Adrenal gland (tissue), 12 donors: Measurements from ENCODE around the gene PCSK6. TPM values are rescaled to one million over a fixed set of nuclear protein-coding genes. Genes with fewer than 3 reads are reported as not detected.
A peak's percentile ranks its signal among the peaks of the same experiment; 100 is the strongest.
"Not testable (repeated sequence)": the region's sequence is repeated elsewhere in the genome, so short reads cannot be mapped to it uniquely, and the experiment has no call there.

Source experiments
- DNase-seq, 7 donors: peaks; one replicate each; pipeline ENCODE4 v3.0.0-alpha.2; 2019 to 2020
- H3K27ac ChIP-seq, 5 donors: fragments of 200-600 bp; sonication (generic) in 4 of 5; 1 replicate in 3 of 5; 2 replicates in 2 of 5; pipeline versions ENCODE4 v1.5.1 to v1.8.0; 2016 to 2020; ENCODE audit warnings: mild to moderate bottlenecking in 1 of 5
- H3K27me3 ChIP-seq: fragments of 200-600 bp; 2 replicates; pipeline ENCODE4 v1.8.0; 2021
- H3K36me3 ChIP-seq, 2 donors: fragments of 200-600 bp; replicated peaks in 1 of 2; 1 replicate in 1 of 2; 2 replicates in 1 of 2; pipeline versions ENCODE4 v1.5.1 to v1.8.0; 2018 to 2022
- H3K4me1 ChIP-seq, 2 donors: fragments of 200-600 bp; replicated peaks in 1 of 2; 1 replicate in 1 of 2; 2 replicates in 1 of 2; pipeline versions ENCODE4 v1.5.1 to v1.8.0; 2018 to 2021
- H3K4me3 ChIP-seq, 4 donors: fragments of 200-600 bp; sonication (generic) in 3 of 4; one replicate each; pipeline ENCODE4 v1.5.1; 2016 to 2018
- H3K9me3 ChIP-seq, 3 donors: fragments of 200-600 bp; sonication (generic) in 1 of 3; replicated peaks in 1 of 3; 1 replicate in 2 of 3; 2 replicates in 1 of 3; pipeline versions ENCODE4 v1.5.1 to v1.8.0; 2016 to 2021
- POLR2A ChIP-seq, 2 donors: fragments of 450-650 bp; IDR thresholded peaks; one replicate each; pipeline ENCODE4 v1.6.1; 2017; ENCODE audit warnings: antibody characterized with exemption in 2 of 2, mild to moderate bottlenecking in 2 of 2, moderate library complexity in 1 of 2
- WGBS, 4 donors: extraction: QIAGEN DNeasy Blood & Tissue Kit in 2 of 4; methylation state at CpG; one replicate each; pipeline versions ENCODE4 v1.1.5 to v1.1.7; 2013 to 2017; 5-methylcytosine and 5-hydroxymethylcytosine counted together
- intact Hi-C, 2 donors: fragments of 100-400 bp; cut with DNase I; formaldehyde crosslinking; loops; one replicate each; pipeline versions ENCODE4 v1.14.1 to v1.15.0; 2022 to 2023
- polyA plus RNA-seq, 3 donors: library from polyadenylated mRNA; stranded (reverse); fragments of 200-250 nt in 2 of 3; fragments of 350-450 nt in 1 of 3; fragmentation: Illumina TruSeq in 1 of 3; extraction: RNeasy Lipid Tissue Mini Kit (QIAGEN cat#74804) in 1 of 3; gene quantifications; one replicate each; pipeline ENCODE4 v1.2.3, GENCODE V29; 2013 to 2014
- total RNA-seq, 9 donors: library from RNA; depleted of rRNA in 4 of 9; stranded (reverse); fragments of >200 nt in 4 of 9; fragments of 120-200 nt in 1 of 9; fragmentation: NEBNext Ultra II Directional in 1 of 9; extraction: Animal tissue kit (Norgen Biotek cat#: 25700) in 1 of 9; gene quantifications; one replicate each; pipeline versions ENCODE4 v1.1.0 to v1.2.4, GENCODE V29; 2013 to 2023
- TF ChIP-seq, protein P1 (sequence below), 6 experiments: fragments of 450-650 bp in 4 of 6; fragments of 200-600 bp in 2 of 6; sonication (generic) in 1 of 6; IDR thresholded peaks; 1 replicate in 5 of 6; 2 replicates in 1 of 6; pipeline versions ENCODE4 v1.5.1 to v1.8.0; 2016 to 2021; ENCODE audit warnings: antibody characterized with exemption in 6 of 6, mild to moderate bottlenecking in 2 of 6, moderate library complexity in 1 of 6
- donor health status: healthy with polysubstance abuse.
- donor health status: Bipolar disorder and iron deficiency.
- donor health status: DM: yes; HTN: yes; CAD: no.
- donor health status: DM: no; HTN: no; CAD: no.
- donor health status: DM: no; HTN: no; CAD: no.
- donor health status: DM: yes; HTN: yes; CAD: no.

Gene PCSK6
- total and polyA plus RNA-seq, 12 donors, result 0.88 to 53.0 (median 5.6) TPM

DNA sequence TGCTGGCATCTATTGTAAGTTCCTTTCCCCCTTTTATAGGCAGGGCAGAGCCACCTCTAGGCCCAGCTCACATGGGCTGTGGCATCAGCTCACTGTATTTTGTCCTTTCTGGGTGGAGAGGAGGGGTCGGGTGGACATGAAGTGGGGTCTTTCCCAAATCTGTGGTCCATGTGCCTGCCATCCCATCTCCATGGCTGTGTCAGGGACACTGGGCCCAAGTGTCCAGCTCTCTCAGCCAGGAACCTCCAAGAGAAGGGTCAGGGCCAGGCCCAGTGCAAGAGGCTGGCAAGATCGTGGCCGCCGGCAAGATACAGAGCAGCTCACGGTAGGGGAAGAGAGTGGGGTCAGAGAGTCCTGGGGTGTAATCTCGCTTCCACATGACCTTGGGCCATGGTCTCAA lies 85.3 kb downstream of the PCSK6 start:
- Histone ChIP-seq H3K27ac (no peak overlapping the region), H3K4me3 (no peak overlapping the region), H3K4me1 (no peaks in the 10 kb centered on the region), H3K9me3 (no peaks in the 10 kb centered on the region), H3K27me3 (no peaks in the 10 kb centered on the region), H3K36me3 (no peaks in the 10 kb centered on the region)
- TF ChIP-seq POLR2A (IDR thresholded peaks at IDR 0.05), result no peak
- TF ChIP-seq, protein P1, sequence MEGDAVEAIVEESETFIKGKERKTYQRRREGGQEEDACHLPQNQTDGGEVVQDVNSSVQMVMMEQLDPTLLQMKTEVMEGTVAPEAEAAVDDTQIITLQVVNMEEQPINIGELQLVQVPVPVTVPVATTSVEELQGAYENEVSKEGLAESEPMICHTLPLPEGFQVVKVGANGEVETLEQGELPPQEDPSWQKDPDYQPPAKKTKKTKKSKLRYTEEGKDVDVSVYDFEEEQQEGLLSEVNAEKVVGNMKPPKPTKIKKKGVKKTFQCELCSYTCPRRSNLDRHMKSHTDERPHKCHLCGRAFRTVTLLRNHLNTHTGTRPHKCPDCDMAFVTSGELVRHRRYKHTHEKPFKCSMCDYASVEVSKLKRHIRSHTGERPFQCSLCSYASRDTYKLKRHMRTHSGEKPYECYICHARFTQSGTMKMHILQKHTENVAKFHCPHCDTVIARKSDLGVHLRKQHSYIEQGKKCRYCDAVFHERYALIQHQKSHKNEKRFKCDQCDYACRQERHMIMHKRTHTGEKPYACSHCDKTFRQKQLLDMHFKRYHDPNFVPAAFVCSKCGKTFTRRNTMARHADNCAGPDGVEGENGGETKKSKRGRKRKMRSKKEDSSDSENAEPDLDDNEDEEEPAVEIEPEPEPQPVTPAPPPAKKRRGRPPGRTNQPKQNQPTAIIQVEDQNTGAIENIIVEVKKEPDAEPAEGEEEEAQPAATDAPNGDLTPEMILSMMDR (IDR thresholded peaks at IDR 0.05), result no peak
- DNase-seq, result peak in 1 of 7 donors; percentile 30
- WGBS, 4 donors, result 88 to 96% (median 92%) methylated on average over 6 of the region's 6 CpGs
- intact Hi-C loops, result no loop called here

DNA sequence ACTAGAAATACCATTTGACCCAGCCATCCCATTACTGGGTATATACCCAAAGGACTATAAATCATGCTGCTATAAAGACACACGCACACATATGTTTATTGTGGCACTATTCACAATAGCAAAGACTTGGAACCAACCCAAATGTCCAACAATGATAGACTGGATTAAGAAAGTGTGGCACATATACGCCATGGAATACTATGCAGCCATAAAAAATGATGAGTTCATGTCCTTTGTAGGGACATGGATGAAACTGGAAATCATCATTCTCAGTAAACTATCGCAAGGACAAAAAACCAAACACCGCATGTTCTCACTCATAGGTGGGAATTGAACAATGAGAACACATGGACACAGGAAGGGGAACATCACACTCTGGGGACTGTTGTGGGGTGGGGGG lies 86.6 kb downstream of the PCSK6 start:
- DNase-seq, intact Hi-C loops, H3K36me3 ChIP-seq, H3K9me3 ChIP-seq, H3K4me3 ChIP-seq, H3K27me3 ChIP-seq, H3K4me1 ChIP-seq, H3K27ac ChIP-seq: not testable (repeated sequence)
- 74 to 100% (median 94%) methylated on average over 1 to 4 of the region's 4 CpGs for WGBS, 4 donors

DNA sequence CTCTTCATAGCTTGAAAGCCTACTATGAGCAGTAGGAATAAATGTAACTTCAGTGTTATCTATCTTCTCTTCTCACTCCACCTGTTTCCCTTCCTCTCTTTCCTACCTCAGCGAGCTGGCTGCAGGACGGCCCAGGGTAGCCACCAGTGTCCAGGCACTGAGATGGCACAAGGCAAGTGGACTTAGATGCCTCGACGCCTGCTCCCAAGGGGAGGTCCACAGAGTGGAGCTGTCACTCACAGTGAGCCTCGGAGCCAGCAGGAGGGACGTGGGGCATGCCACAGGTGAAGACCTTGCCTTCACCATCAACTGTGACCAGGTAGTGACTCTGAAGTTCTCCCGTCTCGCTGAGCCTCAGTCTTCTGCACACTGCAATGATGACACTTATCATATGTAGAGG lies 88.2 kb downstream of the PCSK6 start:
- H3K4me3 ChIP-seq, result no peak overlapping the region
- H3K27ac ChIP-seq, result no peak overlapping the region
- WGBS, 4 donors, result 87 to 96% (median 96%) methylated on average over 7 to 8 of the region's 8 CpGs
- H3K9me3 ChIP-seq, result no peaks in the 10 kb centered on the region
- H3K36me3 ChIP-seq, result no peaks in the 10 kb centered on the region
- TF ChIP-seq, protein P1 (IDR thresholded peaks at IDR 0.05), result no peak
- no peak for TF ChIP-seq POLR2A (IDR thresholded peaks at IDR 0.05)
- DNase-seq, result no peak
- intact Hi-C loops, result no loop called here
- H3K4me1 ChIP-seq, result no peaks in the 10 kb centered on the region
- H3K27me3 ChIP-seq, result no peaks in the 10 kb centered on the region

DNA sequence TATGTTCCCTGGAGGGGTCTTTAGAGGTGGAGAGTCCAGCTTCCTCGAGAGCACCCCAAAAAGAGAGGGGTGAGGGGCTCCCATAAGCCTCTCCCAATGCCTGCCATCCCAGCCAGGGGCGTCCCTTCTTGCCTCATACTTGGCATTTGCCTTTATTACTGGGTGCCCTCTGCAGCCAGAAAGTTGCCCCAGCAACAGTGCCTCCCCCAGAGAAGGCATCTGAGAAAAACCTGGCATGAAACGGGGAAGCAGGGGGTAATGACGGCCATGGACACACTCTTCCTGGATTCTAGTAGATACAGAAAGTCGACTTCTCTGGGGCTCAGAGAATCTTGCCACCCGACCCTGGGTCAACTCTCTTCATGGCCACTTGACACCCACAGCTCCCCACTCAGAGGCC lies 90.1 kb downstream of the PCSK6 start:
- no peak overlapping the region for H3K4me3 ChIP-seq
- no peaks in the 10 kb centered on the region for H3K9me3 ChIP-seq
- H3K27me3 ChIP-seq, result no peaks in the 10 kb centered on the region
- no peaks in the 10 kb centered on the region for H3K4me1 ChIP-seq
- H3K27ac ChIP-seq, result no peak overlapping the region
- H3K36me3 ChIP-seq, result no peaks in the 10 kb centered on the region
- peak in 1 of 7 donors; percentile 33 for DNase-seq
- WGBS, 4 donors, result 75 to 89% (median 87%) methylated on average over 6 of the region's 6 CpGs
- intact Hi-C loops, result no loop called here
- TF ChIP-seq, protein P1 (IDR thresholded peaks at IDR 0.05), result no peak
- no peak for TF ChIP-seq POLR2A (IDR thresholded peaks at IDR 0.05)

DNA sequence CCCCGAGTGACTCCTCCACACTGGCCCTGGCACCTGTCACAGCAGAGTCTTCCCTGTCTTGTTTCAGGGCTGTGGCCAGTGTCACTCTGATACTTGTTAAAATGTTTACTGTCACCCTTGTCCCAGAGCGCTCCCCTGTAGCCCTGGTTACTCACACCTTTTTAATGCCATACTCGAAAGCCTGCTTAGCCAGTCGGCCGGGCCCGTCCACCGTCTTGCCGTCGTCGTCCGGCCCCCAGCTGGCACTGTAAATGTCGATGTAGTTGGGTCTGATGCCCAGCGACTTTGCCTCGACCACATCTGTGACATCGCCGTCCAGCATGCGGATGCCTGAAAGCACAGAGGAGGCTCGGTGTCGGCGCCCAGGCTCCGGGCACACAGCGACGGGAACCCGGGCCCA lies 91.3 kb downstream of the PCSK6 start:
- Histone ChIP-seq H3K27ac (no peak overlapping the region), H3K9me3 (no peaks in the 10 kb centered on the region), H3K27me3 (no peaks in the 10 kb centered on the region), H3K36me3 (no peaks in the 10 kb centered on the region), H3K4me3 (no peak overlapping the region), H3K4me1 (no peaks in the 10 kb centered on the region)
- TF ChIP-seq, protein P1 (IDR thresholded peaks at IDR 0.05), result no peak
- no peak for TF ChIP-seq POLR2A (IDR thresholded peaks at IDR 0.05)
- intact Hi-C loops, result no loop called here
- WGBS, 4 donors, result 93 to 94% (median 93%) methylated on average over 23 to 24 of the region's 24 CpGs
- peak in 1 of 7 donors; percentile 29 for DNase-seq
